SKM-1 (cell line): ENCODE measurements around the gene FHIT.
A peak's percentile ranks its signal among the peaks of the same experiment; 100 is the strongest.

ENCODE experiments used
- DNase-seq: peaks from one replicate; lab custom pipeline; 2025; ENCODE audit not compliant: unreplicated experiment; lab: John Stamatoyannopoulos, UW

FHIT gene

GRCh38 chr3:61172684-61173083, 78.6 kb downstream of the FHIT start:
- no peak for DNase-seq

GRCh38 chr3:61172203-61172602, 79.0 kb downstream of the FHIT start:
- no peak for DNase-seq

- DNase-seq = no peak
These were observed 81.5 kb downstream of the FHIT start for GRCh38 chr3:61169621-61170251.

GRCh38 chr3:61168286-61168685, 83.0 kb downstream of the FHIT start:
- no peak for DNase-seq

- no peak for DNase-seq
These were observed 88.3 kb downstream of the FHIT start for GRCh38 chr3:61162965-61163364.

GRCh38 chr3:61158667-61159066, 92.6 kb downstream of the FHIT start:
- no peak for DNase-seq

- DNase-seq = no peak
These were observed 93.0 kb downstream of the FHIT start for GRCh38 chr3:61158216-61158615.

- no peak for DNase-seq
These were observed 93.8 kb downstream of the FHIT start for GRCh38 chr3:61157414-61157813.

- DNase-seq = no peak
These were observed 95.5 kb downstream of the FHIT start for GRCh38 chr3:61155701-61156292.

GRCh38 chr3:61154457-61155198, 96.6 kb downstream of the FHIT start:
- no peak for DNase-seq

GRCh38 chr3:61152071-61152470, 99.2 kb downstream of the FHIT start:
- no peak for DNase-seq

- no peak for DNase-seq
These were observed 102.0 kb downstream of the FHIT start for GRCh38 chr3:61149236-61149635.

- DNase-seq = no peak
These were observed 105.0 kb downstream of the FHIT start for GRCh38 chr3:61146010-61146890.

GRCh38 chr3:61141697-61142096, 109.6 kb downstream of the FHIT start:
- no peak for DNase-seq

GRCh38 chr3:61141227-61141626, 110.0 kb downstream of the FHIT start:
- no peak for DNase-seq

GRCh38 chr3:61139686-61140085, 111.6 kb downstream of the FHIT start:
- DNase-seq = no peak

- DNase-seq = no peak
These were observed 112.9 kb downstream of the FHIT start for GRCh38 chr3:61138401-61138800.

- no peak for DNase-seq
These were observed 115.1 kb downstream of the FHIT start for GRCh38 chr3:61136191-61136590.

- DNase-seq = peak; percentile 56
These were observed 116.7 kb downstream of the FHIT start for GRCh38 chr3:61134532-61134931.

- no peak for DNase-seq
These were observed 119.2 kb downstream of the FHIT start for GRCh38 chr3:61132062-61132461.

- DNase-seq = no peak
These were observed 132.4 kb downstream of the FHIT start for GRCh38 chr3:61118830-61119229.
